Brain microvascular endothelial cell (primary cell): ENCODE data around the gene METTL2B.
"Not testable (repeated sequence)": the region's sequence is repeated elsewhere in the genome, so short reads cannot be mapped to it uniquely, and the experiment has no call there.

Experiments used
- DNase-seq: peaks from one replicate; pipeline ENCODE4 v3.0.0-alpha.2; 2020
- H3K27ac ChIP-seq: fragments of 250-450 bp; sonication (Bioruptor Pico); 2 replicates; pipeline ENCODE4 v1.5.1; 2020; ENCODE audit warnings: mild to moderate bottlenecking, moderate library complexity
- H3K27me3 ChIP-seq: fragments of 250-450 bp; sonication (Bioruptor Pico); replicated peaks from 2 replicates; pipeline ENCODE4 v1.5.1; 2020; ENCODE audit warnings: mild to moderate bottlenecking
- H3K36me3 ChIP-seq: fragments of 250-450 bp; sonication (Bioruptor Pico); replicated peaks from 2 replicates; pipeline ENCODE4 v1.5.1; 2020; ENCODE audit warnings: mild to moderate bottlenecking
- H3K4me3 ChIP-seq: 2 replicates; pipeline ENCODE4 v1.5.1; 2011; ENCODE audit warnings: low read depth, mild to moderate bottlenecking, control low read depth, low read length, moderate library complexity
- CTCF ChIP-seq: IDR thresholded peaks from 2 replicates; pipeline ENCODE4 v1.5.1; 2011; ENCODE audit warnings: low read depth, mild to moderate bottlenecking, moderate library complexity, low read length, control low read depth, inconsistent platforms; ENCODE audit errors: missing control alignments
- in situ Hi-C: cut with HindIII; loops from 2 replicates; pipeline ENCODE4 v1.10.0; 2017; ENCODE audit warnings: low sequenced_read_pairs, low pct_ligation_motif_present

The METTL2B gene

GRCh38 chr7:128476402-128477335, at the start of gene METTL2B:
Gene METTL2B (plus strand): TSS chr7:128476748. CDS start chr7:128476766, 18 bp downstream.
- H3K27me3 ChIP-seq, H3K36me3 ChIP-seq, in situ Hi-C loops: not testable (repeated sequence)
- Histone ChIP-seq H3K4me3 (peak within 1 kb of the TSS; percentile 75), H3K27ac (peak within 1 kb of the TSS; percentile 72)
- TF ChIP-seq CTCF, result peak; percentile 56
- DNase-seq, result peak; percentile 94

- H3K36me3 ChIP-seq, result no peaks in the 10 kb centered on the region
- H3K27me3 ChIP-seq, result no peaks in the 10 kb centered on the region
- DNase-seq, result peak; percentile 42
- no peak overlapping the region for H3K4me3 ChIP-seq
- H3K27ac ChIP-seq, result no peak overlapping the region
- peak; percentile 57 for TF ChIP-seq CTCF
- in situ Hi-C loops, result no loop called here
These were observed 49.2 kb upstream of the METTL2B start for GRCh38 chr7:128427289-128427891.

- no peaks in the 10 kb centered on the region for H3K36me3 ChIP-seq
- in situ Hi-C loops, result no loop called here
These were observed 46.3 kb upstream of the METTL2B start for GRCh38 chr7:128430207-128430606.

GRCh38 chr7:128431221-128431620, 45.3 kb upstream of the METTL2B start:
- H3K27ac ChIP-seq, result no peak overlapping the region
- in situ Hi-C loops, result no loop called here

More at GRCh38 chr7:128430207-128430606, 46.3 kb upstream of the METTL2B start:
- DNase-seq, result no peak
- no peak overlapping the region for H3K27ac ChIP-seq
- TF ChIP-seq CTCF, result no peak
- no peak overlapping the region for H3K4me3 ChIP-seq
- H3K27me3 ChIP-seq, result no peaks in the 10 kb centered on the region

GRCh38 chr7:128431754-128432153, 44.8 kb upstream of the METTL2B start:
- no peak overlapping the region for H3K27ac ChIP-seq
- no peaks in the 10 kb centered on the region for H3K27me3 ChIP-seq
- no peak for TF ChIP-seq CTCF
- in situ Hi-C loops, result no loop called here
- H3K4me3 ChIP-seq, result no peak overlapping the region
- no peak for DNase-seq
- no peaks in the 10 kb centered on the region for H3K36me3 ChIP-seq

More at GRCh38 chr7:128431221-128431620, 45.3 kb upstream of the METTL2B start:
- TF ChIP-seq CTCF, result no peak
- Histone ChIP-seq H3K27me3 (no peaks in the 10 kb centered on the region), H3K36me3 (no peaks in the 10 kb centered on the region), H3K4me3 (no peak overlapping the region)
- DNase-seq, result no peak
